Heart left ventricle (tissue), 16 donors: ENCODE data around the gene CTU1. TPM values are rescaled to one million over a fixed set of nuclear protein-coding genes. Genes with fewer than 3 reads are reported as not detected.

Experiments used
- ATAC-seq, 4 donors: fragments of 200-7000 bp; cut with Tn5 transposase; one replicate each; pipeline ENCODE4 v1.9.1; 2020 to 2022; ENCODE audit warnings: moderate library complexity in 4 of 4, mild to moderate bottlenecking in 3 of 4, moderate number of reproducible peaks in 1 of 4
- DNase-seq, 5 donors: peaks; one replicate each; pipeline ENCODE4 v3.0.0-alpha.2; 2020
- H3K27ac ChIP-seq, 12 donors: fragments of 200-600 bp; sonication (generic) in 4 of 12; one replicate each; pipeline versions ENCODE4 v1.5.0 to v1.8.0; 2016 to 2022; ENCODE audit warnings: mild to moderate bottlenecking in 2 of 12
- H3K27me3 ChIP-seq, 9 donors: fragments of 200-600 bp; sonication (generic) in 2 of 9; one replicate each; pipeline versions ENCODE4 v1.5.1 to v1.8.0; 2016 to 2022; ENCODE audit warnings: mild to moderate bottlenecking in 3 of 9
- H3K36me3 ChIP-seq, 9 donors: fragments of 200-600 bp; sonication (generic) in 2 of 9; one replicate each; pipeline versions ENCODE4 v1.5.0 to v1.8.0; 2018 to 2022; ENCODE audit warnings: mild to moderate bottlenecking in 2 of 9
- H3K4me1 ChIP-seq, 12 donors: fragments of 200-600 bp; sonication (generic) in 4 of 12; one replicate each; pipeline versions ENCODE4 v1.5.0 to v1.8.0; 2016 to 2022; ENCODE audit warnings: mild to moderate bottlenecking in 3 of 12
- H3K4me3 ChIP-seq, 12 donors: fragments of 200-600 bp; sonication (generic) in 4 of 12; one replicate each; pipeline versions ENCODE4 v1.5.0 to v1.8.0; 2017 to 2022; ENCODE audit warnings: mild to moderate bottlenecking in 9 of 12, moderate library complexity in 4 of 12
- H3K9me3 ChIP-seq, 12 donors: fragments of 200-600 bp; sonication (generic) in 4 of 12; one replicate each; pipeline versions ENCODE4 v1.5.0 to v1.8.0; 2016 to 2022; ENCODE audit warnings: mild to moderate bottlenecking in 1 of 12
- POLR2A ChIP-seq, 2 donors: fragments of 450-650 bp; IDR thresholded peaks; one replicate each; pipeline ENCODE4 v1.6.1; 2017; ENCODE audit warnings: antibody characterized with exemption in 2 of 2, mild to moderate bottlenecking in 2 of 2, moderate library complexity in 2 of 2
- intact Hi-C, 10 donors: fragments of 100-400 bp; cut with DNase I; formaldehyde crosslinking; loops; one replicate each; pipeline versions ENCODE4 v1.11.1 to v1.14.2; 2022
- polyA plus RNA-seq, 2 donors: library from polyadenylated mRNA; stranded (reverse); fragments of 200-250 nt; gene quantifications; one replicate each; pipeline ENCODE4 v1.2.3, GENCODE V29; 2013
- total RNA-seq, 9 donors: library from RNA; depleted of rRNA in 2 of 9; stranded (reverse); fragments of >200 nt in 2 of 9; fragmentation: NEBNext Ultra II Directional in 3 of 9; extraction: Animal tissue kit (Norgen Biotek cat#: 25700) in 3 of 9; gene quantifications; one replicate each; pipeline versions ENCODE4 v1.1.0 to v1.2.4, GENCODE V29; 2016 to 2023
- TF ChIP-seq, protein P1 (sequence below), 12 donors: fragments of 200-600 bp; sonication (generic) in 4 of 12; IDR thresholded peaks; one replicate each; pipeline versions ENCODE4 v1.5.0 to v1.8.0; 2018 to 2022; ENCODE audit warnings: antibody characterized with exemption in 12 of 12, mild to moderate bottlenecking in 5 of 12
- donor health status: ischemic (EF 13 %, LVEDD 7.1; RV severe dilation, severe dysfunction).
- donor health status: healthy with polysubstance abuse.
- donor health status: DM: no; HTN: yes; CAD: no.
- donor health status: DM: no; HTN: no; CAD: no.
- donor health status: ischemic (EF 25% LVEDD 6.9; RV normal size, moderate dysfunction).
- donor health status: ischemic (EF 25% LVEDD 5.7; RV mildly dilated, moderate dysfunction).
- donor health status: healthy.
- donor health status: DM: yes; HTN: yes; CAD: no.
- donor health status: ischemic (EF 35%, LVEDD 5.7; RV mildly dilated, moderate dysfunction).
- donor health status: nonischemic (EF 11% LVEDD 7.7; RV severe dilation, severe dysfunction).
- donor health status: DM: yes; HTN: yes; CAD: no.
- donor health status: PGD.
- donor health status: ischemic (EF 29% LVEDD 5.4; RV normal size, mild dysfunction).
- donor health status: nonischemic (EF 23%, LVEDD 6.1; RV moderate dilation, normal function).

CTU1 gene
- total and polyA plus RNA-seq, 11 donors: 1.4 to 11.2 (median 3.9) TPM

DNA sequence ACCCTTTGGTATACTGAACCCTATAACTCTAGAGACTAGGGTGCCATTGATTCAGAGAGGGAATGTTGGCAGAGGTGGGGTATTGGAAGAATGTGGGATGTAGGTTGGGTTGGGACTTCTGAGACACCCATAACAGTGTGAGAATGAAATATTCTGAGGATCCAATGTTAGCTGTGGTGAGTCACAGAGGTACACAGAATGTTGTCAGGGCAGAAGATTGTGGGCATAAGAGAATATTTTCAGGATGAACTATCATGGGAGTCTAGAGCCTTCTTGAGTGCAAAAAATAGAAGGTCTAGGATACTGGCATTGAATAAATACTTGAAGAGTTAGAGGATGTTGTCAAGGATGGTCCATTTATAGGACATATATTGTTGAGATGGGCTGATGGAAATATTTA is 52.3 kb downstream of the CTU1 start:
- Histone ChIP-seq H3K9me3 (no peaks in the 10 kb centered on the region), H3K4me1 (no peaks in the 10 kb centered on the region), H3K4me3 (no peak overlapping the region), H3K36me3 (no peaks in the 10 kb centered on the region), H3K27me3 (peaks cover 0 to 29% (median 3%) of the 10 kb centered on the region in 9 donors), H3K27ac (no peak overlapping the region)
- intact Hi-C loops: no loop called here
- DNase-seq (no peak), ATAC-seq (no peak)
- TF ChIP-seq, protein P1, sequence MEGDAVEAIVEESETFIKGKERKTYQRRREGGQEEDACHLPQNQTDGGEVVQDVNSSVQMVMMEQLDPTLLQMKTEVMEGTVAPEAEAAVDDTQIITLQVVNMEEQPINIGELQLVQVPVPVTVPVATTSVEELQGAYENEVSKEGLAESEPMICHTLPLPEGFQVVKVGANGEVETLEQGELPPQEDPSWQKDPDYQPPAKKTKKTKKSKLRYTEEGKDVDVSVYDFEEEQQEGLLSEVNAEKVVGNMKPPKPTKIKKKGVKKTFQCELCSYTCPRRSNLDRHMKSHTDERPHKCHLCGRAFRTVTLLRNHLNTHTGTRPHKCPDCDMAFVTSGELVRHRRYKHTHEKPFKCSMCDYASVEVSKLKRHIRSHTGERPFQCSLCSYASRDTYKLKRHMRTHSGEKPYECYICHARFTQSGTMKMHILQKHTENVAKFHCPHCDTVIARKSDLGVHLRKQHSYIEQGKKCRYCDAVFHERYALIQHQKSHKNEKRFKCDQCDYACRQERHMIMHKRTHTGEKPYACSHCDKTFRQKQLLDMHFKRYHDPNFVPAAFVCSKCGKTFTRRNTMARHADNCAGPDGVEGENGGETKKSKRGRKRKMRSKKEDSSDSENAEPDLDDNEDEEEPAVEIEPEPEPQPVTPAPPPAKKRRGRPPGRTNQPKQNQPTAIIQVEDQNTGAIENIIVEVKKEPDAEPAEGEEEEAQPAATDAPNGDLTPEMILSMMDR (IDR thresholded peaks at IDR 0.05): no peak
- TF ChIP-seq POLR2A (IDR thresholded peaks at IDR 0.05): no peak

Other genes starting within 250 kb of the CTU1 start
- gene KLK2, start 235.0 kb downstream of the CTU1 start, total RNA-seq: not detected
- not detected for gene KLK2, start 235.0 kb downstream of the CTU1 start, polyA plus RNA-seq
- gene KLK4, start 197.0 kb downstream of the CTU1 start, total RNA-seq: not detected
- not detected for gene KLK4, start 197.0 kb downstream of the CTU1 start, polyA plus RNA-seq
- gene KLK5, start 155.4 kb downstream of the CTU1 start, total RNA-seq: 1 to 10 TPM in 1 of 9 donors, not detected in 8; 5.4 TPM
- gene KLK5, start 155.4 kb downstream of the CTU1 start, polyA plus RNA-seq: not detected
- not detected for gene KLK6, start 138.8 kb downstream of the CTU1 start, total RNA-seq
- not detected for gene KLK6, start 138.8 kb downstream of the CTU1 start, polyA plus RNA-seq
- 1 to 10 TPM in 1 of 9 donors, not detected in 8; 4.1 TPM for gene KLK7, start 124.5 kb downstream of the CTU1 start, total RNA-seq
- not detected for gene KLK7, start 124.5 kb downstream of the CTU1 start, polyA plus RNA-seq
- gene KLK8, start 106.8 kb downstream of the CTU1 start, total RNA-seq: 1 to 10 TPM in 1 of 9 donors, not detected in 8; 1.9 TPM
- gene KLK8, start 106.8 kb downstream of the CTU1 start, polyA plus RNA-seq: not detected
- 1 to 10 TPM in 1 of 9 donors, under 1 TPM in 4, not detected in 4; 0.12 to 4.0 (median 0.37) TPM for gene KLK10, start 88.7 kb downstream of the CTU1 start, total RNA-seq
- under 1 TPM in 1 of 2 donors, not detected in 1; 0.33 TPM for gene KLK10, start 88.7 kb downstream of the CTU1 start, polyA plus RNA-seq
- 10 to 100 TPM in 1 of 9 donors, under 1 TPM in 1, not detected in 7; 0.32 to 19.1 TPM for gene KLK11, start 81.8 kb downstream of the CTU1 start, total RNA-seq
- gene KLK11, start 81.8 kb downstream of the CTU1 start, polyA plus RNA-seq: under 1 TPM; 0.35 to 0.42 TPM
- not detected for gene KLK12, start 73.4 kb downstream of the CTU1 start, total RNA-seq
- not detected for gene KLK12, start 73.4 kb downstream of the CTU1 start, polyA plus RNA-seq
- gene KLK13, start 43.3 kb downstream of the CTU1 start, total RNA-seq: 1 to 10 TPM in 1 of 9 donors, not detected in 8; 2.2 TPM
- under 1 TPM in 1 of 2 donors, not detected in 1; 0.90 TPM for gene KLK13, start 43.3 kb downstream of the CTU1 start, polyA plus RNA-seq
- under 1 TPM in 6 of 9 donors, not detected in 3; 0.23 to 0.64 (median 0.34) TPM for gene KLK14, start 25.5 kb downstream of the CTU1 start, total RNA-seq
- under 1 TPM in 1 of 2 donors, not detected in 1; 0.17 TPM for gene KLK14, start 25.5 kb downstream of the CTU1 start, polyA plus RNA-seq
- gene SIGLEC9, start 16.5 kb upstream of the CTU1 start, total RNA-seq: 10 to 100 TPM in 1 of 9 donors, 1 to 10 TPM in 6, under 1 TPM in 2; 0.35 to 18.5 (median 1.7) TPM
- gene SIGLEC9, start 16.5 kb upstream of the CTU1 start, polyA plus RNA-seq: 1 to 10 TPM in 1 of 2 donors, under 1 TPM in 1; 0.27 to 2.0 TPM
- 1 to 10 TPM in 3 of 9 donors, under 1 TPM in 4, not detected in 2; 0.51 to 6.1 (median 0.63) TPM for gene SIGLEC7, start 33.9 kb upstream of the CTU1 start, total RNA-seq
- gene SIGLEC7, start 33.9 kb upstream of the CTU1 start, polyA plus RNA-seq: 1 to 10 TPM; 1.0 to 1.2 TPM
- gene CD33, start 116.7 kb upstream of the CTU1 start, total RNA-seq: 10 to 100 TPM in 2 of 9 donors, 1 to 10 TPM in 7; 1.1 to 46.6 (median 3.2) TPM
- gene CD33, start 116.7 kb upstream of the CTU1 start, polyA plus RNA-seq: 1 to 10 TPM; 1.7 to 2.3 TPM
- gene SIGLECL1, start 142.7 kb upstream of the CTU1 start, total RNA-seq: not detected
- not detected for gene SIGLECL1, start 142.7 kb upstream of the CTU1 start, polyA plus RNA-seq
- gene IGLON5, start 203.2 kb upstream of the CTU1 start, total RNA-seq: under 1 TPM in 1 of 9 donors, not detected in 8; 0.09 TPM
- gene IGLON5, start 203.2 kb upstream of the CTU1 start, polyA plus RNA-seq: under 1 TPM in 1 of 2 donors, not detected in 1; 0.10 TPM
- 1 to 10 TPM in 2 of 9 donors, under 1 TPM in 7; 0.40 to 1.2 (median 0.74) TPM for gene VSIG10L, start 233.7 kb upstream of the CTU1 start, total RNA-seq
- 1 to 10 TPM; 1.2 to 1.7 TPM for gene VSIG10L, start 233.7 kb upstream of the CTU1 start, polyA plus RNA-seq